ENCODE data around the gene RGS8.
"Not testable (repeated sequence)": the region's sequence is repeated elsewhere in the genome, so short reads cannot be mapped to it uniquely, and the experiment has no call there.

RGS8 gene

DNA sequence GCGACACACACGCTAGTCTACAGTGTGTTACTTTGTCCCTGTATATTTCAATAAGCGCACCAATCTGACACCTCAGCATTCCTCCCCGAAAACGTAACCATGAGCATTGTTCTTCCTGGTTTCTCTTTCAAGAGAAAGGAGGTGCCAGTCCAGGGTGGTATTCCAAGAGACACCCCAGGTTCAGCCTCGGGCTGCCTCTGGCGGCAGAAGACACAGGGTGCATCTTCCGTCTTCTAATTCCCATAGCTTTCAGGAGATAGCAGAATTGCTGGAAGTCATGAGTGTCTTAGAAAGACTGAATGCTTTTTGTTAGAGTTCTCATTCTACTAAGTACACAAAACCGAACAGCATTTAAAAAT, 15.9 kb upstream of the RGS8 start:
- no peaks in the 10 kb centered on the region for H3K9me3 ChIP-seq (ENCODE audit: insufficient read depth, low read depth, low read length)
- no peaks in the 10 kb centered on the region for H3K27me3 ChIP-seq (ENCODE audit: insufficient read depth, low read length)
- H3K27ac ChIP-seq (ENCODE audit: low read length): no peak overlapping the region
- no peaks in the 10 kb centered on the region for H3K36me3 ChIP-seq (ENCODE audit: insufficient read depth, low read depth, low read length)
- H3K9ac ChIP-seq (ENCODE audit: low read depth, low read length): peak overlapping the region; percentile 22; the same call in 1 of the 2 replicates
- peaks cover 30% of the 10 kb centered on the region; the same call in 1 of the 2 replicates for H3K4me1 ChIP-seq (ENCODE audit: insufficient read depth, low read length)
- H3K4me3 ChIP-seq (ENCODE audit: low read length): peak overlapping the region; percentile 52; the same call in 1 of the 2 replicates

DNA sequence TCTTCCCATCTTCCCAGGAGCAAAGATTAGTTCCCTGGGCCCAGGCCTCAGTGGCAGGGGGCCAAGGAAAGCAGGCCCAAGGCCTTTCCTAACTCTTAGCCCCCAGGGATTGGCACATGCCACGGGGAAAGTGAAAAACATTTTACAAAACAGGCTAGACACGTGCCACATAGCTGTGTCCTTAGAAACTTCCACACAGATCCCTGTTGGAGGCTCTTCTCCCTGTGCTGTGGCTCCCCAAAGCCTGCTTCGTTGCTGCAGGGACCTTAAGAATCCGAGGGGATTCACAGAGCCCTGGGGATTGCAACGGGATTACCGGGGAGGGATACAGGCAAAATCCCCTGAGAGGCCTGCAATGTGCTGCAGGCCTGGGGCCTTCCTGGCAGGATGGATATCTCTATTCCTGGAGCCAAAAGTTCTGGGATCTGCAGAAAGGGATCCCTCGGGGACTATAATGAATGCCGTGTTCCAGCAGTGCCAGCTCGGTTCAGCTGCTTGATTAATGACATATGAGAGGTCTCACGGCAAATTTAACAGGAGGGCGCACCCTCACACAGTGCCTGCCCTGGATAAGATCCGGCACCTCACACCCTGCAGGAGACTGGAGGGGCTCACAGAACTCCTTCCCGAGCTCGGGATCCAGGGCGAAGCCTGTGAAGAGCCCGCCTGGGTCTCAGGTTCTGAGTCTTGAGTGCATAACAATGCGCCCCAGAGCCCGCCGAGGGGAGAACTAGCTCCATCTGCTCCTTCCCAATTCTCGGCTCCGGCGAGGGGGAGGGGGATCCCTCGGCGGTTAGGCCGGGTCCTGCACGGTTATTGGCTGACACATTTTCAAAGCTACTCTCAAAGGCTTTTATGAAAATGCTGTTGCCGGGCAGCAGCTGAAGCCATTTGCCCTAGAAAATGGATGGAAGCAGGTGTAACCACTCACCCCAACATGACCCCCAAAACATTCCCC, 15.3 kb upstream of the RGS8 start:
- Histone ChIP-seq H3K4me1 (ENCODE audit: insufficient read depth, low read length) (peaks cover 30% of the 10 kb centered on the region; the same call in 1 of the 2 replicates), H3K36me3 (ENCODE audit: insufficient read depth, low read depth, low read length) (no peaks in the 10 kb centered on the region), H3K27ac (ENCODE audit: low read length) (peak overlapping the region; percentile 82), H3K9me3 (ENCODE audit: insufficient read depth, low read depth, low read length) (no peaks in the 10 kb centered on the region), H3K4me3 (ENCODE audit: low read length) (peak overlapping the region; percentile 52; the same call in 1 of the 2 replicates), H3K9ac (ENCODE audit: low read depth, low read length) (peak overlapping the region; percentile 74; the same call in 1 of the 2 replicates), H3K27me3 (ENCODE audit: insufficient read depth, low read length) (no peaks in the 10 kb centered on the region)

GRCh38 chr1:182698971-182699370, 14.6 kb upstream of the RGS8 start:
- Histone ChIP-seq H3K36me3 (ENCODE audit: insufficient read depth, low read depth, low read length) (no peaks in the 10 kb centered on the region), H3K4me1 (ENCODE audit: insufficient read depth, low read length) (peaks cover 28% of the 10 kb centered on the region; the same call in 1 of the 2 replicates), H3K9ac (ENCODE audit: low read depth, low read length) (peak overlapping the region; percentile 74; the same call in 1 of the 2 replicates), H3K27me3 (ENCODE audit: insufficient read depth, low read length) (no peaks in the 10 kb centered on the region), H3K4me3 (ENCODE audit: low read length) (no peak overlapping the region), H3K9me3 (ENCODE audit: insufficient read depth, low read depth, low read length) (no peaks in the 10 kb centered on the region), H3K27ac (ENCODE audit: low read length) (peak overlapping the region; percentile 82)

DNA sequence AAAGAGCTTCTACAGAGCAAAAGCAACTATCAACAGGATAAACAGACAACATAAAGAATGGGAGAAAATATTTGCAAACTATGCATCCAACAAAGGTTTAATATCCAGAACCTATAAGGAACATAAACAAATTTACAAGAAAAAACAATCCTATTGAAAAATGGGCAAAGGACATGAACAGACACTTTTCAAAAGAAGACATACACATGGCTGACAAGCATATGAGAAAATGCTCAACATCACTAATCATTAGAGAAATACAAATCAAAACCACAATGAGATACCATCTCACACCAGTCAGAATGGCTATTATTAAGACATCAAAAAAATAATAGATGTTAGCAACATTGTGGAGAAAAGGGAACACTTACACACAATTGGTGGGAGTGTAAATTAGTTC, 8.8 kb upstream of the RGS8 start:
- H3K27ac ChIP-seq (ENCODE audit: low read length); H3K9ac ChIP-seq (ENCODE audit: low read depth, low read length); H3K27me3 ChIP-seq (ENCODE audit: insufficient read depth, low read length); H3K4me3 ChIP-seq (ENCODE audit: low read length); H3K9me3 ChIP-seq (ENCODE audit: insufficient read depth, low read depth, low read length); H3K36me3 ChIP-seq (ENCODE audit: insufficient read depth, low read depth, low read length); H3K4me1 ChIP-seq (ENCODE audit: insufficient read depth, low read length): not testable (repeated sequence)

GRCh38 chr1:182690886-182691443, 6.6 kb upstream of the RGS8 start:
- Histone ChIP-seq H3K4me1 (ENCODE audit: insufficient read depth, low read length) (no peaks in the 10 kb centered on the region), H3K36me3 (ENCODE audit: insufficient read depth, low read depth, low read length) (no peaks in the 10 kb centered on the region), H3K27me3 (ENCODE audit: insufficient read depth, low read length) (peaks cover 7% of the 10 kb centered on the region), H3K9ac (ENCODE audit: low read depth, low read length) (no peak overlapping the region), H3K27ac (ENCODE audit: low read length) (no peak overlapping the region), H3K4me3 (ENCODE audit: low read length) (no peak overlapping the region), H3K9me3 (ENCODE audit: insufficient read depth, low read depth, low read length) (no peaks in the 10 kb centered on the region; the same call in 1 of the 2 replicates)

- H3K4me1 ChIP-seq (ENCODE audit: insufficient read depth, low read length): no peaks in the 10 kb centered on the region
- H3K27ac ChIP-seq (ENCODE audit: low read length): no peak overlapping the region
- H3K9me3 ChIP-seq (ENCODE audit: insufficient read depth, low read depth, low read length): no peaks in the 10 kb centered on the region; the same call in 1 of the 2 replicates
- H3K9ac ChIP-seq (ENCODE audit: low read depth, low read length): no peak overlapping the region
- peaks cover 30% of the 10 kb centered on the region for H3K27me3 ChIP-seq (ENCODE audit: insufficient read depth, low read length)
- H3K36me3 ChIP-seq (ENCODE audit: insufficient read depth, low read depth, low read length): no peaks in the 10 kb centered on the region
- no peak overlapping the region for H3K4me3 ChIP-seq (ENCODE audit: low read length)
Measured at GRCh38 chr1:182688436-182689205, 4.2 kb upstream of the RGS8 start.

DNA sequence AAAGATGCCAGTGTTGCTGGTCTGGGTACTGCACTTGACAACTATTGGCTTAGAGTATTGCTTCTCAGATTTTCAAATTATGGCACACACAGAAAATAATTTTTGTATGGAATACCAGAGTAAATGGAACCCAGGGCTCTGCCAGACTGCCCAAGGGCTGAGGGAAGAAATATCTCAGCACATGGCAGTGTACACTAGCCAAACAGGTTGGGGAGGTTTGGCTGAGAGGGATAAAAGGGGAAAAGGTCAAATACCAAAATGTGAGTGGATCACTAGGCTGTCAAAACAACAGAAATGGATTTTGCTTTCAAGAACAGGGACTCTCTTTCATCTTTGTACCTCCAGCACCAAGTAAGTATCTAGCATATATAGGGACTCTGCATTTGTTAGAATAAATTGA, 3.0 kb upstream of the RGS8 start:
- no peak overlapping the region for H3K27ac ChIP-seq (ENCODE audit: low read length)
- no peaks in the 10 kb centered on the region for H3K9me3 ChIP-seq (ENCODE audit: insufficient read depth, low read depth, low read length)
- no peak overlapping the region for H3K9ac ChIP-seq (ENCODE audit: low read depth, low read length)
- peaks cover 41% of the 10 kb centered on the region for H3K27me3 ChIP-seq (ENCODE audit: insufficient read depth, low read length)
- H3K4me3 ChIP-seq (ENCODE audit: low read length): no peak overlapping the region
- no peaks in the 10 kb centered on the region for H3K4me1 ChIP-seq (ENCODE audit: insufficient read depth, low read length)
- H3K36me3 ChIP-seq (ENCODE audit: insufficient read depth, low read depth, low read length): no peaks in the 10 kb centered on the region

- Histone ChIP-seq H3K27ac (ENCODE audit: low read length) (no peak overlapping the region), H3K4me3 (ENCODE audit: low read length) (no peak overlapping the region), H3K9ac (ENCODE audit: low read depth, low read length) (no peak overlapping the region), H3K9me3 (ENCODE audit: insufficient read depth, low read depth, low read length) (no peaks in the 10 kb centered on the region), H3K27me3 (ENCODE audit: insufficient read depth, low read length) (peaks cover 45% of the 10 kb centered on the region), H3K4me1 (ENCODE audit: insufficient read depth, low read length) (no peaks in the 10 kb centered on the region), H3K36me3 (ENCODE audit: insufficient read depth, low read depth, low read length) (no peaks in the 10 kb centered on the region)
Measured at GRCh38 chr1:182686446-182686845, 2.1 kb upstream of the RGS8 start.

GRCh38 chr1:182685215-182685614, 828 bp upstream of the RGS8 start:
- H3K27me3 ChIP-seq (ENCODE audit: insufficient read depth, low read length): peaks cover 55% of the 10 kb centered on the region
- H3K9ac ChIP-seq (ENCODE audit: low read depth, low read length): no peak overlapping the region
- H3K4me3 ChIP-seq (ENCODE audit: low read length): no peak overlapping the region
- no peak overlapping the region for H3K27ac ChIP-seq (ENCODE audit: low read length)
- H3K4me1 ChIP-seq (ENCODE audit: insufficient read depth, low read length): no peaks in the 10 kb centered on the region
- no peaks in the 10 kb centered on the region for H3K36me3 ChIP-seq (ENCODE audit: insufficient read depth, low read depth, low read length)
- no peaks in the 10 kb centered on the region for H3K9me3 ChIP-seq (ENCODE audit: insufficient read depth, low read depth, low read length)

DNA sequence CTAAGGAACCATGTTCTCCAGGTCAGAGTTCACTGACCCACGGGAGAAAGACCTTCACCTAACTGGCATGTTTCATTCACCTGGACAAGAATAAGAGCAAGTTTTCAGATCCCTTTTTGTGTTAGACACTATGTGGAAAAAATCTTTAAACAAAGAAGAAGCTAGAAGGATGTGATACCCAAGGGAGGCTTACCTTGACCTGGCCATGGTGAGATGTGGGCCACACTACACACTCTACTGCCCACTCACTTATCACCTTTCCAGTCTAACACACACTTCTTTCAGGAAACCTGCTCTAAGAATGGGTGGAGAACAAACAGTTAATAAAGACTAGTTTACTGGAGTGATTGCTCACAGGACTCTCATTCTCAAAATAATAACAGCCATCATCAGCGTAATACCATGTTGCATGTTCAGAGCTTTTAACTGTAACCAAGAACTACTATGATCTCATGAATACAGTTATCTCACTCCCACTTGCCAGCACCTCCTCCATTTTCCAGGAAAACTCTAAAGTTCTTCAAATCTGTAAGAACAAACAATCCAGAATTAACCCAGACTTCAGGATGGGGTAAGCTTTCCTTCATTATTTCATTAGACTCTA, 1.4 kb downstream of the RGS8 start:
- Histone ChIP-seq H3K36me3 (ENCODE audit: insufficient read depth, low read depth, low read length) (no peaks in the 10 kb centered on the region), H3K4me1 (ENCODE audit: insufficient read depth, low read length) (no peaks in the 10 kb centered on the region), H3K9me3 (ENCODE audit: insufficient read depth, low read depth, low read length) (no peaks in the 10 kb centered on the region), H3K27ac (ENCODE audit: low read length) (no peak overlapping the region), H3K27me3 (ENCODE audit: insufficient read depth, low read length) (peaks cover 57% of the 10 kb centered on the region), H3K9ac (ENCODE audit: low read depth, low read length) (no peak overlapping the region), H3K4me3 (ENCODE audit: low read length) (no peak overlapping the region)

DNA sequence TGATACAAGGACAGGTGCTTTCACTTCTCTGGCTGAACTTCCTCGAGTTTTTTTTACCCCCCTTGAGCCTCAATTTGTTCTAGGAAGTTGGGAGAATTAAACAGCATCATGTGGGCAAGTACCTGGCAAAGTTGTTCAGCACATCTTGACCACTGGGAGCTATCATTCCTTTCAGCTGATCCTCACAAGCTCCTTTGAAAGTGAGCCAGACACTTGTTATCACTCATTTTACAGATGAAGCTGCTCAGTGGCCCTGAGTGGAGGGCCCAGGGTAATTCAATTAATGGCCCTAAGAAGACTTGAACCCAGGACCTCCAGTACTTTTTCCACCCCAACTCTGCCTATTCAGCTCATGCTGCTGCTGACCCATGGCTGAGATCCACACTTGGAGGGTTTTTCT, 2.0 kb downstream of the RGS8 start:
- Histone ChIP-seq H3K9ac (ENCODE audit: low read depth, low read length) (no peak overlapping the region), H3K27me3 (ENCODE audit: insufficient read depth, low read length) (peaks cover 57% of the 10 kb centered on the region), H3K27ac (ENCODE audit: low read length) (no peak overlapping the region), H3K36me3 (ENCODE audit: insufficient read depth, low read depth, low read length) (no peaks in the 10 kb centered on the region), H3K9me3 (ENCODE audit: insufficient read depth, low read depth, low read length) (no peaks in the 10 kb centered on the region), H3K4me1 (ENCODE audit: insufficient read depth, low read length) (no peaks in the 10 kb centered on the region; the same call in 1 of the 2 replicates), H3K4me3 (ENCODE audit: low read length) (no peak overlapping the region)
